HG02759 (cell line): ENCODE data around the gene TRHDE.
A peak's percentile ranks its signal among the peaks of the same experiment; 100 is the strongest.
"Not testable (repeated sequence)": the region's sequence is repeated elsewhere in the genome, so short reads cannot be mapped to it uniquely, and the experiment has no call there.

ENCODE experiments used
- ATAC-seq: cut with Tn5 transposase; IDR thresholded peaks from one replicate; pipeline ENCODE4 v1.9.1; 2021; ENCODE audit warnings: mild to moderate bottlenecking, moderate library complexity; ENCODE audit not compliant: unreplicated experiment

The TRHDE gene

GRCh38 chr12:72586456-72586855 is 314.3 kb downstream of the TRHDE start:
- no peak for ATAC-seq

- no peak for ATAC-seq
Observed at GRCh38 chr12:72602581-72602980, 330.4 kb downstream of the TRHDE start.

GRCh38 chr12:72605975-72606374 is 333.8 kb downstream of the TRHDE start:
- no peak for ATAC-seq

- no peak for ATAC-seq
Observed at GRCh38 chr12:72610342-72610741, 338.2 kb downstream of the TRHDE start.

GRCh38 chr12:72610854-72611358 is 338.7 kb downstream of the TRHDE start:
- ATAC-seq: no peak

GRCh38 chr12:72612171-72612570 is 340.0 kb downstream of the TRHDE start:
- no peak for ATAC-seq

GRCh38 chr12:72618764-72619163 is 346.6 kb downstream of the TRHDE start:
- ATAC-seq: no peak

GRCh38 chr12:72622556-72622955 is 350.4 kb downstream of the TRHDE start:
- ATAC-seq: no peak

GRCh38 chr12:72631926-72632685 is 359.9 kb downstream of the TRHDE start:
- no peak for ATAC-seq

- no peak for ATAC-seq
Observed at GRCh38 chr12:72642706-72643105, 370.5 kb downstream of the TRHDE start.

- no peak for ATAC-seq
Observed at GRCh38 chr12:72647139-72647538, 375.0 kb downstream of the TRHDE start.

GRCh38 chr12:72658615-72659014 is 386.4 kb downstream of the TRHDE start:
- ATAC-seq: no peak

- ATAC-seq: not testable (repeated sequence)
Observed at GRCh38 chr12:72660174-72660573, 388.0 kb downstream of the TRHDE start.

- ATAC-seq: peak; percentile 72
Observed at GRCh38 chr12:72673853-72674252, 401.7 kb downstream of the TRHDE start.

- ATAC-seq: no peak
Observed at GRCh38 chr12:72676556-72676955, 404.4 kb downstream of the TRHDE start.

GRCh38 chr12:72677139-72677538 is 405.0 kb downstream of the TRHDE start:
- no peak for ATAC-seq

- ATAC-seq: no peak
Observed at GRCh38 chr12:72677846-72678245, 405.7 kb downstream of the TRHDE start.

- no peak for ATAC-seq
Observed at GRCh38 chr12:72679147-72679757, 407.1 kb downstream of the TRHDE start.

GRCh38 chr12:72681028-72681427 is 408.9 kb downstream of the TRHDE start:
- ATAC-seq: no peak

- no peak for ATAC-seq
Observed at GRCh38 chr12:72684491-72684890, 412.3 kb downstream of the TRHDE start.

- no peak for ATAC-seq
Observed at GRCh38 chr12:72692338-72692737, 420.2 kb downstream of the TRHDE start.

GRCh38 chr12:72694193-72694592 is 422.0 kb downstream of the TRHDE start:
- no peak for ATAC-seq
